WTC11 (cell line): Measurements from ENCODE around the gene ECHDC3. TPM values are rescaled to one million over a fixed set of nuclear protein-coding genes. Genes with fewer than 3 reads are reported as not detected.

Experiments used
- ATAC-seq: fragments of 200-7000 bp; cut with Tn5 transposase; 2 replicates; pipeline ENCODE4 v1.10.0; 2021; ENCODE audit warnings: mild to moderate bottlenecking, moderate library complexity
- CTCF ChIA-PET: fragments of 300-600 bp; sonication (Branson Sonifier 250); formaldehyde crosslinking; loops from one replicate; lab custom pipeline; 2021; ENCODE audit warnings: antibody characterized with exemption; lab: Charles Lee
- POLR2A ChIA-PET: fragments of 350-600 bp; sonication (Branson Sonifier 250); formaldehyde crosslinking; loops from one replicate; lab custom pipeline; 2021; ENCODE audit warnings: antibody characterized with exemption; lab: Charles Lee
- DNase-seq: peaks from one replicate; pipeline ENCODE4 v3.0.0; 2021; ENCODE audit warnings: low spot score
- H3K27ac Mint-ChIP-seq: 2 replicates; pipeline ENCODE4 v1.8.0; 2021; ENCODE audit warnings: mixed read lengths
- H3K27me3 Mint-ChIP-seq: 2 replicates; pipeline ENCODE4 v1.8.0; 2021; ENCODE audit warnings: low read depth, mild to moderate bottlenecking, moderate library complexity, mixed read lengths
- H3K36me3 Mint-ChIP-seq: 2 replicates; pipeline ENCODE4 v1.8.0; 2021; ENCODE audit warnings: mixed read lengths
- H3K4me1 Mint-ChIP-seq: 2 replicates; pipeline ENCODE4 v1.8.0; 2022; ENCODE audit warnings: mixed read lengths
- H3K4me3 Mint-ChIP-seq: 2 replicates; pipeline ENCODE4 v1.8.0; 2021; ENCODE audit warnings: mild to moderate bottlenecking, moderate library complexity, mixed read lengths
- H3K9me3 Mint-ChIP-seq: 2 replicates; pipeline ENCODE4 v1.8.0; 2021; ENCODE audit warnings: mixed read lengths
- ATF3 ChIP-seq: sonication (generic); formaldehyde crosslinking; conservative IDR thresholded peaks from 2 replicates; pipeline ENCODE4 v1.8.1; 2022; ENCODE audit warnings: mild to moderate bottlenecking, missing genetic modification reagents
- ATF6 ChIP-seq: sonication (generic); formaldehyde crosslinking; IDR thresholded peaks from 2 replicates; pipeline ENCODE4 v1.8.1; 2023; ENCODE audit warnings: mild to moderate bottlenecking, missing genetic modification reagents
- FOXJ3 ChIP-seq: sonication (generic); formaldehyde crosslinking; IDR thresholded peaks from 2 replicates; pipeline ENCODE4 v1.9.0; 2021; ENCODE audit warnings: missing genetic modification reagents, mild to moderate bottlenecking, borderline replicate concordance
- FOXP1 ChIP-seq: sonication (generic); formaldehyde crosslinking; IDR thresholded peaks from 2 replicates; pipeline ENCODE4 v1.8.0; 2022; ENCODE audit warnings: missing genetic modification reagents, mild to moderate bottlenecking, moderate library complexity, borderline replicate concordance
- JUN ChIP-seq: sonication (generic); formaldehyde crosslinking; IDR thresholded peaks from 2 replicates; pipeline ENCODE4 v1.8.0; 2023; ENCODE audit warnings: mild to moderate bottlenecking, missing genetic modification reagents
- KAT7 ChIP-seq: sonication (generic); formaldehyde crosslinking; IDR thresholded peaks from 2 replicates; pipeline ENCODE4 v1.8.1; 2023; ENCODE audit warnings: missing genetic modification reagents, mild to moderate bottlenecking, borderline replicate concordance
- PREB ChIP-seq: sonication (generic); formaldehyde crosslinking; IDR thresholded peaks from 2 replicates; pipeline ENCODE4 v1.8.1; 2022; ENCODE audit warnings: mild to moderate bottlenecking, missing genetic modification reagents, moderate library complexity, borderline replicate concordance
- PRRX2 ChIP-seq: fragments of 250-450 bp; sonication (Bioruptor Pico); IDR thresholded peaks from 2 replicates; pipeline ENCODE4 v1.8.0; 2021; ENCODE audit warnings: mild to moderate bottlenecking
- RELA ChIP-seq: sonication (generic); formaldehyde crosslinking; IDR thresholded peaks from 2 replicates; pipeline ENCODE4 v1.8.1; 2022; ENCODE audit warnings: missing genetic modification reagents, mild to moderate bottlenecking, borderline replicate concordance
- STAT6 ChIP-seq: sonication (generic); formaldehyde crosslinking; conservative IDR thresholded peaks from 2 replicates; pipeline ENCODE4 v1.8.1; 2023; ENCODE audit warnings: mild to moderate bottlenecking, low read depth, missing genetic modification reagents, moderate library complexity
- TCF7 ChIP-seq: sonication (generic); formaldehyde crosslinking; IDR thresholded peaks from 2 replicates; pipeline ENCODE4 v1.8.0; 2022; ENCODE audit warnings: mild to moderate bottlenecking, low read depth, missing genetic modification reagents, moderate library complexity
- ZNF138 ChIP-seq: sonication (generic); formaldehyde crosslinking; conservative IDR thresholded peaks from 2 replicates; pipeline ENCODE4 v1.8.1; 2022; ENCODE audit warnings: mild to moderate bottlenecking, moderate library complexity, missing genetic modification reagents
- ZNF281 ChIP-seq: sonication (generic); formaldehyde crosslinking; IDR thresholded peaks from 2 replicates; pipeline ENCODE4 v1.8.0; 2023; ENCODE audit warnings: mild to moderate bottlenecking, missing genetic modification reagents
- ZNF396 ChIP-seq: fragments of 250-450 bp; sonication (Bioruptor Pico); IDR thresholded peaks from 2 replicates; pipeline ENCODE4 v1.8.0; 2021; ENCODE audit warnings: mild to moderate bottlenecking, moderate library complexity, borderline replicate concordance
- ZNF425 ChIP-seq: fragments of 250-450 bp; sonication (Bioruptor Pico); conservative IDR thresholded peaks from 2 replicates; pipeline ENCODE4 v1.9.0; 2021; ENCODE audit warnings: mild to moderate bottlenecking
- ZNF671 ChIP-seq: fragments of 250-450 bp; sonication (Bioruptor Pico); IDR thresholded peaks from 2 replicates; pipeline ENCODE4 v1.8.0; 2021; ENCODE audit warnings: mild to moderate bottlenecking
- ZSCAN18 ChIP-seq: fragments of 250-450 bp; sonication (Bioruptor Pico); IDR thresholded peaks from 2 replicates; pipeline ENCODE4 v2.1.2; 2022; ENCODE audit warnings: mild to moderate bottlenecking, moderate library complexity
- total RNA-seq: library from RNA; stranded (reverse); gene quantifications from 3 replicates; pipeline ENCODE4 v1.2.3, GENCODE V29; 2021

ECHDC3 gene
- total RNA-seq, 1 experiment from 2014 or later = 17.1 TPM

GRCh38 chr10:11759347-11759746 lies 17.2 kb downstream of the ECHDC3 start:
- H3K4me1 Mint-ChIP-seq = 0 out of 2 replicates have a peak, but pooled peaks cover 4% of the 10 kb centered on the region
- ATAC-seq (no peak), DNase-seq (no peak)
- no peaks in the 10 kb centered on the region for H3K27me3 Mint-ChIP-seq
- POLR2A ChIA-PET = no interaction called here
- H3K9me3 Mint-ChIP-seq = no peaks in the 10 kb centered on the region
- CTCF ChIA-PET = no interaction called here
- H3K4me3 Mint-ChIP-seq = no peak overlapping the region
- no peak overlapping the region for H3K27ac Mint-ChIP-seq
- peaks cover 4% of the 10 kb centered on the region; the same call in 1 of the 2 replicates for H3K36me3 Mint-ChIP-seq
- TF ChIP-seq RELA (CRISPR knock-in tag) (no peak), ATF3 (CRISPR knock-in tag) (no peak), TCF7 (no peak), ATF6 (no peak), FOXP1 (no peak), FOXJ3 (CRISPR knock-in tag) (no peak), PREB (CRISPR knock-in tag) (no peak), ZNF396 (no peak), KAT7 (CRISPR knock-in tag) (no peak), PRRX2 (CRISPR knock-in tag) (no peak), ZNF425 (CRISPR knock-in tag) (no peak), JUN (CRISPR knock-in tag) (no peak), ZNF138 (CRISPR knock-in tag) (no peak), STAT6 (CRISPR knock-in tag) (no peak), ZNF281 (CRISPR knock-in tag) (no peak), ZSCAN18 (CRISPR knock-in tag) (no peak), ZNF671 (CRISPR knock-in tag) (no peak)
